Psoas muscle (tissue), 8 donors: Measurements from ENCODE around the gene GRID1. TPM values are rescaled to one million over a fixed set of nuclear protein-coding genes. Genes with fewer than 3 reads are reported as not detected.

ENCODE experiments used
- ATAC-seq, 4 donors: fragments of 200-7000 bp; cut with Tn5 transposase; one replicate each; pipeline ENCODE4 v1.9.1; 2020; ENCODE audit warnings: moderate library complexity in 3 of 4, mild to moderate bottlenecking in 2 of 4
- DNase-seq, 2 donors: peaks; one replicate each; pipeline ENCODE4 v3.0.0-alpha.2; 2020
- H3K27ac ChIP-seq: fragments of 200-600 bp; one replicate; pipeline ENCODE4 v1.8.0; 2022
- H3K27me3 ChIP-seq, 3 donors: fragments of 200-600 bp in 1 of 3; one replicate each; pipeline versions ENCODE4 v1.6.1 to v1.8.0; 2013 to 2022; ENCODE audit warnings: low read length in 2 of 3, mild to moderate bottlenecking in 2 of 3, moderate library complexity in 1 of 3; ENCODE audit not compliant: insufficient read depth in 3 of 3
- H3K36me3 ChIP-seq, 2 donors: fragments of 200-600 bp in 1 of 2; one replicate each; pipeline versions ENCODE4 v1.6.1 to v1.8.0; 2013 to 2022; ENCODE audit warnings: low read depth in 1 of 2, mild to moderate bottlenecking in 1 of 2, moderate library complexity in 1 of 2; ENCODE audit not compliant: insufficient read depth in 1 of 2
- H3K4me1 ChIP-seq: fragments of 200-600 bp; one replicate; pipeline ENCODE4 v1.8.0; 2022
- H3K4me3 ChIP-seq: fragments of 200-600 bp; one replicate; pipeline ENCODE4 v1.8.0; 2022; ENCODE audit warnings: mild to moderate bottlenecking
- H3K9me3 ChIP-seq: fragments of 200-600 bp; one replicate; pipeline ENCODE4 v1.8.0; 2022
- CTCF ChIP-seq: fragments of 200-600 bp; IDR thresholded peaks from one replicate; pipeline ENCODE4 v1.8.0; 2022; ENCODE audit warnings: antibody characterized with exemption
- WGBS, 3 donors: extraction: QIAGEN DNeasy Blood & Tissue Kit; methylation state at CpG; one replicate each; pipeline versions ENCODE4 v1.1.6 to v1.1.7; 2013; 5-methylcytosine and 5-hydroxymethylcytosine counted together
- intact Hi-C, 2 donors: fragments of 100-400 bp; cut with DNase I; formaldehyde crosslinking; loops; one replicate each; pipeline versions ENCODE4 v1.11.0 to v1.14.2; 2022
- polyA plus RNA-seq, 3 donors: library from polyadenylated mRNA; stranded (reverse); fragments of 200-250 nt; gene quantifications; one replicate each; pipeline ENCODE4 v1.2.3, GENCODE V29; 2013
- total RNA-seq, 4 donors: library from RNA; stranded (reverse); fragmentation: NEBNext Ultra II Directional in 2 of 4; extraction: Animal tissue kit (Norgen Biotek cat#: 25700) in 2 of 4; gene quantifications; one replicate each; pipeline versions ENCODE4 v1.2.1 to v1.2.4, GENCODE V29; 2021 to 2023
- donor health status: healthy with polysubstance abuse.
- donor health status: DM: no; HTN: no; CAD: no; lungs with moderate emphysema.
- donor health status: Bipolar disorder and iron deficiency.
- donor health status: healthy.
- donor health status: DM: yes; HTN: yes; CAD: no.
- donor health status: DM: no; HTN: no; CAD: no.
- donor health status: DM: no; HTN: no; CAD: no.
- donor health status: DM: yes; HTN: yes; CAD: no.

GRID1 gene
- total and polyA plus RNA-seq, 7 donors: 0.17 to 0.56 (median 0.24) TPM

GRCh38 chr10:86084585-86084984, 282.0 kb downstream of the GRID1 start:
- TF ChIP-seq CTCF: no peak
- intact Hi-C loops: no loop called here

GRCh38 chr10:86083664-86084175, 282.9 kb downstream of the GRID1 start:
- no peaks in the 10 kb centered on the region for H3K36me3 ChIP-seq
- ATAC-seq (no peak), DNase-seq (no peak)
- WGBS, 3 donors: 86 to 89% (median 89%) methylated on average over 9 of the region's 9 CpGs
- no peak overlapping the region for H3K27ac ChIP-seq
- intact Hi-C loops: no loop called here
- H3K4me1 ChIP-seq: no peaks in the 10 kb centered on the region
- peaks cover 0 to 16% (median 0%) of the 10 kb centered on the region in 3 donors for H3K27me3 ChIP-seq
- H3K9me3 ChIP-seq: no peaks in the 10 kb centered on the region
- H3K4me3 ChIP-seq: no peak overlapping the region
- TF ChIP-seq CTCF: no peak

More at GRCh38 chr10:86084585-86084984, 282.0 kb downstream of the GRID1 start:
- H3K27ac ChIP-seq: no peak overlapping the region
- H3K27me3 ChIP-seq: peaks cover 0 to 16% (median 0%) of the 10 kb centered on the region in 3 donors
- DNase-seq: no peak
- H3K9me3 ChIP-seq: no peaks in the 10 kb centered on the region
- 72 to 78% (median 76%) methylated on average over 3 of the region's 3 CpGs for WGBS, 3 donors
- no peaks in the 10 kb centered on the region for H3K4me1 ChIP-seq
- no peak for ATAC-seq
- H3K36me3 ChIP-seq: no peaks in the 10 kb centered on the region
- H3K4me3 ChIP-seq: no peak overlapping the region

GRCh38 chr10:86083206-86083605, 283.4 kb downstream of the GRID1 start:
- intact Hi-C loops: no loop called here
- Histone ChIP-seq H3K36me3 (no peaks in the 10 kb centered on the region), H3K4me3 (no peak overlapping the region), H3K27ac (no peak overlapping the region), H3K27me3 (peaks cover 0 to 16% (median 0%) of the 10 kb centered on the region in 3 donors), H3K9me3 (no peaks in the 10 kb centered on the region), H3K4me1 (no peaks in the 10 kb centered on the region)
- ATAC-seq: no peak
- WGBS, 3 donors: 79 to 88% (median 87%) methylated on average over 12 of the region's 12 CpGs
- no peak for DNase-seq
- no peak for TF ChIP-seq CTCF

GRCh38 chr10:86082556-86082955, 284.0 kb downstream of the GRID1 start:
- no peaks in the 10 kb centered on the region for H3K36me3 ChIP-seq
- H3K4me1 ChIP-seq: no peaks in the 10 kb centered on the region
- no peak overlapping the region for H3K4me3 ChIP-seq
- TF ChIP-seq CTCF: no peak
- intact Hi-C loops: no loop called here
- H3K27me3 ChIP-seq: peaks cover 0 to 11% (median 0%) of the 10 kb centered on the region in 3 donors
- H3K9me3 ChIP-seq: no peaks in the 10 kb centered on the region
- DNase-seq (no peak), ATAC-seq (no peak)
- no peak overlapping the region for H3K27ac ChIP-seq
- 88 to 90% (median 89%) methylated on average over 3 of the region's 3 CpGs for WGBS, 3 donors

GRCh38 chr10:86079088-86079487, 287.5 kb downstream of the GRID1 start:
- H3K27ac ChIP-seq: no peak overlapping the region
- 51 to 72% (median 51%) methylated on average over 4 of the region's 4 CpGs for WGBS, 3 donors
- H3K36me3 ChIP-seq: no peaks in the 10 kb centered on the region
- no peaks in the 10 kb centered on the region for H3K9me3 ChIP-seq
- no peaks in the 10 kb centered on the region for H3K27me3 ChIP-seq
- H3K4me1 ChIP-seq: no peaks in the 10 kb centered on the region
- intact Hi-C loops: no loop called here
- ATAC-seq: no peak
- DNase-seq: no peak
- no peak for TF ChIP-seq CTCF
- H3K4me3 ChIP-seq: no peak overlapping the region
